ENCODE results near the gene ARSA.
A peak's percentile ranks its signal among the peaks of the same experiment; 100 is the strongest.

The ARSA gene

GRCh38 chr22:50633771-50634170 is 5.8 kb upstream of the ARSA start:
- Histone ChIP-seq H3K4me2 (no peak overlapping the region), H3K27ac (no peak overlapping the region), H3K27me3 (no peaks in the 10 kb centered on the region), H3K4me3 (no peak overlapping the region), H3K36me3 (0 out of 2 replicates have a peak, but pooled peaks cover 5% of the 10 kb centered on the region), H3K9me3 (no peaks in the 10 kb centered on the region), H3K4me1 (peaks cover 14% of the 10 kb centered on the region), H3K9ac (no peak overlapping the region), H4K20me1 (no peaks in the 10 kb centered on the region)
- no peak for TF ChIP-seq Cebpa-rat (IDR thresholded peaks at IDR 0.05)

GRCh38 chr22:50633086-50633485 is 5.1 kb upstream of the ARSA start:
- H3K27me3 ChIP-seq = no peaks in the 10 kb centered on the region
- no peak for TF ChIP-seq Cebpa-rat (IDR thresholded peaks at IDR 0.05)
- no peak overlapping the region for H3K9ac ChIP-seq
- no peak overlapping the region for H3K4me3 ChIP-seq
- H3K4me2 ChIP-seq = no peak overlapping the region
- no peaks in the 10 kb centered on the region for H4K20me1 ChIP-seq
- H3K27ac ChIP-seq = no peak overlapping the region
- peaks cover 19% of the 10 kb centered on the region for H3K4me1 ChIP-seq
- no peaks in the 10 kb centered on the region for H3K9me3 ChIP-seq
- 0 out of 2 replicates have a peak, but pooled peaks cover 5% of the 10 kb centered on the region for H3K36me3 ChIP-seq

- Histone ChIP-seq H3K27me3 (no peaks in the 10 kb centered on the region), H3K9ac (no peak overlapping the region), H3K36me3 (peaks cover 12% of the 10 kb centered on the region; the same call in 1 of the 2 replicates), H3K4me2 (0 out of 2 replicates have a peak overlapping the region, but pooled peaks have one; percentile 8), H3K9me3 (no peaks in the 10 kb centered on the region), H3K4me3 (no peak overlapping the region), H4K20me1 (no peaks in the 10 kb centered on the region), H3K4me1 (peaks cover 34% of the 10 kb centered on the region), H3K27ac (no peak overlapping the region)
- TF ChIP-seq Cebpa-rat (IDR thresholded peaks at IDR 0.05) = no peak
These were observed 2.4 kb upstream of the ARSA start for GRCh38 chr22:50630376-50630775.

GRCh38 chr22:50628543-50629134 is 687 bp upstream of the ARSA start:
- Histone ChIP-seq H3K9ac (peak overlapping the region; percentile 90), H3K4me1 (peaks cover 34% of the 10 kb centered on the region), H3K4me3 (peak overlapping the region; percentile 86), H3K4me2 (peak overlapping the region; percentile 94), H3K9me3 (no peaks in the 10 kb centered on the region), H4K20me1 (no peaks in the 10 kb centered on the region), H3K36me3 (peaks cover 18% of the 10 kb centered on the region; the same call in 1 of the 2 replicates), H3K27me3 (no peaks in the 10 kb centered on the region), H3K27ac (peak overlapping the region; percentile 88)
- TF ChIP-seq Cebpa-rat (IDR thresholded peaks at IDR 0.05) = no peak

- H3K27ac ChIP-seq = peak overlapping the region; percentile 80
- H3K9me3 ChIP-seq = no peaks in the 10 kb centered on the region
- H3K4me2 ChIP-seq = peak overlapping the region; percentile 96
- H3K9ac ChIP-seq = peak overlapping the region; percentile 90
- no peak for TF ChIP-seq Cebpa-rat (IDR thresholded peaks at IDR 0.05)
- H3K4me1 ChIP-seq = peaks cover 43% of the 10 kb centered on the region
- H3K4me3 ChIP-seq = peak overlapping the region; percentile 86
- no peaks in the 10 kb centered on the region for H3K27me3 ChIP-seq
- H3K36me3 ChIP-seq = peaks cover 18% of the 10 kb centered on the region; the same call in 1 of the 2 replicates
- H4K20me1 ChIP-seq = no peaks in the 10 kb centered on the region
These were observed 906 bp downstream of the ARSA start for GRCh38 chr22:50626850-50627641.

GRCh38 chr22:50626314-50626849 is 1.6 kb downstream of the ARSA start:
- H3K4me3 ChIP-seq = no peak overlapping the region
- H3K27me3 ChIP-seq = no peaks in the 10 kb centered on the region
- peaks cover 49% of the 10 kb centered on the region for H3K4me1 ChIP-seq
- no peak overlapping the region for H3K9ac ChIP-seq
- no peaks in the 10 kb centered on the region for H3K9me3 ChIP-seq
- peaks cover 18% of the 10 kb centered on the region; the same call in 1 of the 2 replicates for H3K36me3 ChIP-seq
- H4K20me1 ChIP-seq = no peaks in the 10 kb centered on the region
- TF ChIP-seq Cebpa-rat (IDR thresholded peaks at IDR 0.05) = no peak
- H3K4me2 ChIP-seq = peak overlapping the region; percentile 96; the same call in 1 of the 2 replicates
- H3K27ac ChIP-seq = no peak overlapping the region

GRCh38 chr22:50625568-50626313 is 2.2 kb downstream of the ARSA start:
- no peak overlapping the region for H3K4me3 ChIP-seq
- H3K27me3 ChIP-seq = no peaks in the 10 kb centered on the region
- peaks cover 56% of the 10 kb centered on the region for H3K4me1 ChIP-seq
- H3K27ac ChIP-seq = no peak overlapping the region
- H4K20me1 ChIP-seq = no peaks in the 10 kb centered on the region
- peaks cover 18% of the 10 kb centered on the region; the same call in 1 of the 2 replicates for H3K36me3 ChIP-seq
- H3K9me3 ChIP-seq = no peaks in the 10 kb centered on the region
- no peak overlapping the region for H3K4me2 ChIP-seq
- no peak for TF ChIP-seq Cebpa-rat (IDR thresholded peaks at IDR 0.05)
- H3K9ac ChIP-seq = no peak overlapping the region

- no peaks in the 10 kb centered on the region for H4K20me1 ChIP-seq
- no peaks in the 10 kb centered on the region for H3K9me3 ChIP-seq
- no peak overlapping the region for H3K4me3 ChIP-seq
- TF ChIP-seq Cebpa-rat (IDR thresholded peaks at IDR 0.05) = no peak
- H3K4me1 ChIP-seq = peaks cover 58% of the 10 kb centered on the region
- peaks cover 18% of the 10 kb centered on the region; the same call in 1 of the 2 replicates for H3K36me3 ChIP-seq
- H3K9ac ChIP-seq = no peak overlapping the region
- H3K27ac ChIP-seq = no peak overlapping the region
- no peak overlapping the region for H3K4me2 ChIP-seq
- no peaks in the 10 kb centered on the region for H3K27me3 ChIP-seq
These were observed 2.8 kb downstream of the ARSA start for GRCh38 chr22:50625131-50625567.

GRCh38 chr22:50624347-50625130 is 3.4 kb downstream of the ARSA start:
- H3K27me3 ChIP-seq = no peaks in the 10 kb centered on the region

More at GRCh38 chr22:50624347-50625130, 3.4 kb downstream of the ARSA start:
- H3K4me1 ChIP-seq = peaks cover 59% of the 10 kb centered on the region
- H3K9ac ChIP-seq = no peak overlapping the region
- no peak overlapping the region for H3K4me2 ChIP-seq
- no peak overlapping the region for H3K27ac ChIP-seq
- H3K36me3 ChIP-seq = peaks cover 18% of the 10 kb centered on the region; the same call in 1 of the 2 replicates
- H3K4me3 ChIP-seq = no peak overlapping the region
- H4K20me1 ChIP-seq = no peaks in the 10 kb centered on the region
- no peaks in the 10 kb centered on the region for H3K9me3 ChIP-seq
- no peak for TF ChIP-seq Cebpa-rat (IDR thresholded peaks at IDR 0.05)

Data from BLaER1 (cell line).